PC-3 (cell line): ENCODE measurements around the gene RHBDL2. TPM values are rescaled to one million over a fixed set of nuclear protein-coding genes. Genes with fewer than 3 reads are reported as not detected.
"Not testable (repeated sequence)": the region's sequence is repeated elsewhere in the genome, so short reads cannot be mapped to it uniquely, and the experiment has no call there.

Experiments used
- ATAC-seq: fragments of 200-7000 bp; cut with Tn5 transposase; 2 replicates; pipeline ENCODE4 v1.9.1; 2020; ENCODE audit warnings: mild to moderate bottlenecking, moderate library complexity
- BruUV-seq: library from RNA; stranded (reverse); fragments of 400-500 nt; replicated peaks from 2 replicates; lab custom pipeline; 2021; lab: Mats Ljungman, UMichigan
- CTCF ChIA-PET: fragments of 300-600 bp; sonication (Branson Sonifier 250); formaldehyde crosslinking; loops from one replicate; lab custom pipeline; 2022; ENCODE audit warnings: antibody characterized with exemption; lab: Charles Lee
- POLR2A ChIA-PET: fragments of 300-600 bp; sonication (Branson Sonifier 250); formaldehyde crosslinking; loops from one replicate; lab custom pipeline; 2022; ENCODE audit warnings: antibody characterized with exemption; ENCODE audit not compliant: unreplicated experiment; lab: Charles Lee
- DNase-seq: peaks from one replicate; pipeline ENCODE4 v3.0.0-alpha.2; 2015
- H2AFZ ChIP-seq: fragments of 300-600 bp; sonication (generic); 2 replicates; pipeline ENCODE4 v1.6.0; 2016; ENCODE audit warnings: antibody characterized with exemption, low read length
- H3F3A ChIP-seq: fragments of 300-600 bp; sonication (generic); one replicate; pipeline ENCODE4 v1.6.0; 2017; ENCODE audit warnings: antibody characterized with exemption, low read length, control low read depth, mild to moderate bottlenecking; ENCODE audit not compliant: unreplicated experiment
- H3K27ac ChIP-seq: fragments of 300-600 bp; sonication (generic); 2 replicates; pipeline ENCODE4 v1.5.1; 2016; ENCODE audit warnings: mild to moderate bottlenecking, low read length
- H3K27me3 ChIP-seq: fragments of 300-600 bp; sonication (generic); 2 replicates; pipeline ENCODE4 v1.6.1; 2016; ENCODE audit warnings: low read length, mixed read lengths
- H3K36me3 ChIP-seq: fragments of 300-600 bp; sonication (generic); 2 replicates; pipeline ENCODE4 v1.6.1; 2016; ENCODE audit warnings: low read depth, mixed run types, low read length, mixed read lengths
- H3K4me1 ChIP-seq: fragments of 300-600 bp; sonication (generic); 2 replicates; pipeline ENCODE4 v1.5.1; 2016; ENCODE audit warnings: low read length; ENCODE audit not compliant: insufficient read depth
- H3K4me2 ChIP-seq: fragments of 300-600 bp; sonication (generic); 2 replicates; pipeline ENCODE4 v1.6.0; 2016; ENCODE audit warnings: low read length
- H3K4me3 ChIP-seq: fragments of 300-600 bp; sonication (generic); 2 replicates; pipeline ENCODE4 v1.5.1; 2016; ENCODE audit warnings: mild to moderate bottlenecking, low read length, mixed read lengths
- H3K79me2 ChIP-seq: fragments of 300-600 bp; sonication (generic); 2 replicates; pipeline ENCODE4 v1.6.1; 2017; ENCODE audit warnings: low read length, mixed read lengths
- H3K9ac ChIP-seq: fragments of 300-600 bp; sonication (generic); 2 replicates; pipeline ENCODE4 v1.6.0; 2016; ENCODE audit warnings: mild to moderate bottlenecking, low read length
- H3K9me2 ChIP-seq: fragments of 300-600 bp; sonication (generic); replicated peaks from 2 replicates; pipeline ENCODE4 v1.6.1; 2016; ENCODE audit warnings: mixed run types, low read length, mixed read lengths
- H3K9me3 ChIP-seq: fragments of 300-600 bp; sonication (generic); 2 replicates; pipeline ENCODE4 v1.6.1; 2016; ENCODE audit warnings: low read length, mixed read lengths
- H4K20me1 ChIP-seq: fragments of 300-600 bp; sonication (generic); 2 replicates; pipeline ENCODE4 v1.6.1; 2016; ENCODE audit warnings: low read length, mixed read lengths
- EZH2 ChIP-seq: fragments of 300-600 bp; sonication (generic); IDR thresholded peaks from one replicate; pipeline ENCODE4 v1.6.1; 2017; ENCODE audit warnings: antibody characterized with exemption, mild to moderate bottlenecking, low read length; ENCODE audit not compliant: unreplicated experiment
- EZH2phosphoT487 ChIP-seq: fragments of 300-600 bp; sonication (generic); IDR thresholded peaks from 2 replicates; pipeline ENCODE4 v1.6.1; 2018; ENCODE audit warnings: mild to moderate bottlenecking, antibody characterized with exemption, low read length, borderline replicate concordance
- intact Hi-C: fragments of 100-400 bp; cut with micrococcal nuclease; formaldehyde crosslinking; loops from 2 replicates; pipeline ENCODE4 v1.9.0; 2023
- total RNA-seq: library from RNA; depleted of rRNA; stranded (reverse); fragments of >200 nt; gene quantifications from 2 replicates; pipeline ENCODE4 v1.2.3, GENCODE V29; 2014
- TF ChIP-seq, protein P1 (sequence below): fragments of 300-600 bp; sonication (generic); conservative IDR thresholded peaks from 2 replicates; pipeline ENCODE4 v1.5.1; 2017; ENCODE audit warnings: antibody characterized with exemption, low read depth, mild to moderate bottlenecking, low read length

Gene RHBDL2
- total RNA-seq, 1 experiment from 2014 or later: 3.6 TPM

DNA sequence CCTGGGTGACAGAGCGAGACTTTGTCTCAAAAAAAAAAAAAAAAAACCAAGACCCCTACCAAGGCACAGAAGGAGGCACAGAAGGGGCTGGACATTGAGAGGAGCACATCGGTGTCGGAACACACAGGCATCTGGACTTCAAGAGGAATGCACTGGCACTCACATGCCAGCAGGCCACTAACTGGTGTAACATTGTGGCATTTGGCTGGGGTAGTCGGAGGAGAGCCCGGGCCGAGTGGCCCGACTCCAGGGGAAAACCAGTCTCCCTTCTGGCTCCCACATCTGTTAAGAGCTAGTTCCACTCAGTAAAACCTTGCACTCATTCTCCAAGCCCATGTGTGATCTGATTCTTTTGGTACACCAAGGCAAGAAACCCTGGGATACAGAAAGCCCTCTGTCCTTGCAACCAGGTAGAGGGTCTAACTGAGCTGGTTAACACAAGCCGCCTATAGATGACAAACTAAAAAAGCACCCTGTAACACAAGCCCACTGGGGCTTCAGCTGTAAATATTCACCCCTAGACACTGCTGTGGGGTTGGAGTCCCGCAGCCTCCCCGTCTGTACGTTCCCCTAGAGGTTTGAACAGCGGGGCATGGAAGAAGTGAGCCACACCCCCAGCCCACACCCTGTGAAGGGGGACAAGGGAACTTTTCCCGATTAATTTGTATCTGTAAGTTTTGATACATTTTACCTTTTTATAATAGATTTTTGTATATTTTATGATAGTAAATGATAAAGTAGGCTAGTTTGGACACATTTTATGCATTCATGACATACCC is 32.2 kb upstream of the RHBDL2 start:
- Histone ChIP-seq H3K36me3 (no peaks in the 10 kb centered on the region; the same call in 1 of the 2 replicates), H3K27me3 (no peaks in the 10 kb centered on the region), H3K27ac (no peak overlapping the region), H3K4me1 (no peaks in the 10 kb centered on the region), H2AFZ (no peak overlapping the region), H3K9ac (no peak overlapping the region), H3K9me2 (no peaks in the 10 kb centered on the region), H3K4me3 (no peak overlapping the region), H4K20me1 (no peaks in the 10 kb centered on the region), H3K4me2 (no peak overlapping the region), H3K79me2 (no peaks in the 10 kb centered on the region), H3F3A (no peaks in the 10 kb centered on the region), H3K9me3 (no peaks in the 10 kb centered on the region)
- BruUV-seq: no TSS peak
- ChIA-PET CTCF (no interaction called here), POLR2A (no interaction called here)
- TF ChIP-seq, protein P1, sequence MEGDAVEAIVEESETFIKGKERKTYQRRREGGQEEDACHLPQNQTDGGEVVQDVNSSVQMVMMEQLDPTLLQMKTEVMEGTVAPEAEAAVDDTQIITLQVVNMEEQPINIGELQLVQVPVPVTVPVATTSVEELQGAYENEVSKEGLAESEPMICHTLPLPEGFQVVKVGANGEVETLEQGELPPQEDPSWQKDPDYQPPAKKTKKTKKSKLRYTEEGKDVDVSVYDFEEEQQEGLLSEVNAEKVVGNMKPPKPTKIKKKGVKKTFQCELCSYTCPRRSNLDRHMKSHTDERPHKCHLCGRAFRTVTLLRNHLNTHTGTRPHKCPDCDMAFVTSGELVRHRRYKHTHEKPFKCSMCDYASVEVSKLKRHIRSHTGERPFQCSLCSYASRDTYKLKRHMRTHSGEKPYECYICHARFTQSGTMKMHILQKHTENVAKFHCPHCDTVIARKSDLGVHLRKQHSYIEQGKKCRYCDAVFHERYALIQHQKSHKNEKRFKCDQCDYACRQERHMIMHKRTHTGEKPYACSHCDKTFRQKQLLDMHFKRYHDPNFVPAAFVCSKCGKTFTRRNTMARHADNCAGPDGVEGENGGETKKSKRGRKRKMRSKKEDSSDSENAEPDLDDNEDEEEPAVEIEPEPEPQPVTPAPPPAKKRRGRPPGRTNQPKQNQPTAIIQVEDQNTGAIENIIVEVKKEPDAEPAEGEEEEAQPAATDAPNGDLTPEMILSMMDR: no peak
- TF ChIP-seq EZH2 (no peak), EZH2phosphoT487 (no peak)
- DNase-seq: no peak
- no peak for ATAC-seq
- intact Hi-C loops: no loop called here

DNA sequence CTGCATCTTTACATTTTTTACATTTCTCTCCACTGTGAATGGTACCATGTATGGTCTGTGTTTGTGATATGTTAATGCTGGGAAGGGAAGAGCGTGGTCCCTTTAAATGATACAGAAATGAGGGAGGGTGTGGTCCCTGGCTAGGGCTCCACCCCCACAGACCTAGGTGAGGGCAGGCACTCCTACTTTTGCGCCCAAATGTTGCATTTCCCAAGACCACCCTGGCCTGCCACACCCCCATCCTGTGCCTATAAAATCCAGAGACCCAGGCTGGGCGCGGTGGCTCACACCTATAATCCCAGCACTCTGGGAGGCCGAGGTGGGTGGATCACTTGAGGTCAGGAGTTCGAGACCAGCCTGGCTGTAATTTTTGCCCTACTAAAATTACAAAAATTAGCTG is 31.5 kb upstream of the RHBDL2 start:
- H4K20me1 ChIP-seq, intact Hi-C loops, POLR2A ChIA-PET, H3K27ac ChIP-seq, H3K9ac ChIP-seq, ATAC-seq, H2AFZ ChIP-seq, H3K4me1 ChIP-seq, H3K4me2 ChIP-seq, H3K27me3 ChIP-seq, H3K36me3 ChIP-seq, BruUV-seq, H3K9me2 ChIP-seq, H3F3A ChIP-seq, CTCF ChIA-PET, H3K4me3 ChIP-seq, H3K79me2 ChIP-seq, H3K9me3 ChIP-seq: not testable (repeated sequence)
- DNase-seq: peak; percentile 4

DNA sequence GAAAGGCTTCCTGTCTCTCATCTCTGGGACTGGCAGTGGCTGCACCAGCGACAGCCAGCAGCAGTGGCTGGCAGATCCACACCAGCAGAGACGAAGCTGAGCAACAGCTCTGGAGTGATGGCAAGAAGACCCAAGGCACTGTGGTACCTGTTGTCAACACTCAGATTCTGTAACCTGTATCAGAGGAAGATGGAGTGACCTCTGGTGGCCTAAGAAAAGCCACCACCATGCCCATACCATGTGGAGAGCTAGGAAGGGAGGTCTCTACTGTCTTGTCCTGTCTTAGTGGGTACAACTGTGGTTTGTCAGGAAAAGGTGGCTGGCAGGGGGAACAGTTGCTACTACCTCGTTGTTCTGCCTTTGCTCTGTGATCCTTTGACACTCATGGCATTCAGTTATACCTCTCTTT is 22.5 kb upstream of the RHBDL2 start:
- Histone ChIP-seq H4K20me1 (no peaks in the 10 kb centered on the region), H3K9me3 (no peaks in the 10 kb centered on the region), H3K27me3 (no peaks in the 10 kb centered on the region), H3K4me1 (peaks cover 21% of the 10 kb centered on the region), H3K4me3 (no peak overlapping the region), H3K9ac (no peak overlapping the region), H3K79me2 (no peaks in the 10 kb centered on the region), H3K27ac (no peak overlapping the region), H2AFZ (no peak overlapping the region), H3F3A (no peaks in the 10 kb centered on the region), H3K9me2 (no peaks in the 10 kb centered on the region), H3K4me2 (no peak overlapping the region), H3K36me3 (no peaks in the 10 kb centered on the region)
- no peak for TF ChIP-seq EZH2phosphoT487
- no peak for TF ChIP-seq EZH2
- TF ChIP-seq, protein P1: peak; percentile 48
- intact Hi-C loops: no loop called here
- DNase-seq (peak; percentile 38), ATAC-seq (peak; percentile 77)
- CTCF ChIA-PET: interaction anchor here (0.6 kb wide), 1 partner anchor 95 kb away, joined by 5 read pairs; no protein-coding TSS in a partner anchor
- no TSS peak for BruUV-seq
- POLR2A ChIA-PET: interaction anchor here (0.5 kb wide), 1 partner anchor 934 kb away, joined by 5 read pairs; no protein-coding TSS in a partner anchor
